GM18867 (cell line): ENCODE measurements around the gene AATK.
"Not testable (repeated sequence)": the region's sequence is repeated elsewhere in the genome, so short reads cannot be mapped to it uniquely, and the experiment has no call there.

ENCODE experiments used
- ATAC-seq: cut with Tn5 transposase; IDR thresholded peaks from one replicate; pipeline ENCODE4 v1.9.1; 2021; ENCODE audit warnings: mild to moderate bottlenecking, moderate library complexity; ENCODE audit not compliant: unreplicated experiment

Gene AATK

GRCh38 chr17:81094509-81095382, 71.3 kb downstream of the AATK start:
- no peak for ATAC-seq

- no peak for ATAC-seq
Observed at GRCh38 chr17:81093619-81094508, 72.2 kb downstream of the AATK start.

- ATAC-seq = no peak
Observed at GRCh38 chr17:81092518-81093095, 73.4 kb downstream of the AATK start.

- ATAC-seq = no peak
Observed at GRCh38 chr17:81091774-81092517, 74.1 kb downstream of the AATK start.

- ATAC-seq = no peak
Observed at GRCh38 chr17:81091154-81091553, 74.9 kb downstream of the AATK start.

- no peak for ATAC-seq
Observed at GRCh38 chr17:81090361-81091136, 75.5 kb downstream of the AATK start.

- ATAC-seq = no peak
Observed at GRCh38 chr17:81086789-81087551, 79.1 kb downstream of the AATK start.

- ATAC-seq = no peak
Observed at GRCh38 chr17:81085420-81085911, 80.6 kb downstream of the AATK start.

- no peak for ATAC-seq
Observed at GRCh38 chr17:81084680-81085419, 81.2 kb downstream of the AATK start.

GRCh38 chr17:81083125-81083765, 82.8 kb downstream of the AATK start:
- no peak for ATAC-seq

GRCh38 chr17:81082177-81083073, 83.6 kb downstream of the AATK start:
- no peak for ATAC-seq

- no peak for ATAC-seq
Observed at GRCh38 chr17:81081222-81082176, 84.5 kb downstream of the AATK start.

- ATAC-seq = no peak
Observed at GRCh38 chr17:81080019-81080418, 86.0 kb downstream of the AATK start.

- ATAC-seq = not testable (repeated sequence)
Observed at GRCh38 chr17:81078026-81078913, 87.8 kb downstream of the AATK start.
